Measurements from ENCODE around the gene CPPED1.
"Not testable (repeated sequence)": the region's sequence is repeated elsewhere in the genome, so short reads cannot be mapped to it uniquely, and the experiment has no call there.

Gene CPPED1

DNA sequence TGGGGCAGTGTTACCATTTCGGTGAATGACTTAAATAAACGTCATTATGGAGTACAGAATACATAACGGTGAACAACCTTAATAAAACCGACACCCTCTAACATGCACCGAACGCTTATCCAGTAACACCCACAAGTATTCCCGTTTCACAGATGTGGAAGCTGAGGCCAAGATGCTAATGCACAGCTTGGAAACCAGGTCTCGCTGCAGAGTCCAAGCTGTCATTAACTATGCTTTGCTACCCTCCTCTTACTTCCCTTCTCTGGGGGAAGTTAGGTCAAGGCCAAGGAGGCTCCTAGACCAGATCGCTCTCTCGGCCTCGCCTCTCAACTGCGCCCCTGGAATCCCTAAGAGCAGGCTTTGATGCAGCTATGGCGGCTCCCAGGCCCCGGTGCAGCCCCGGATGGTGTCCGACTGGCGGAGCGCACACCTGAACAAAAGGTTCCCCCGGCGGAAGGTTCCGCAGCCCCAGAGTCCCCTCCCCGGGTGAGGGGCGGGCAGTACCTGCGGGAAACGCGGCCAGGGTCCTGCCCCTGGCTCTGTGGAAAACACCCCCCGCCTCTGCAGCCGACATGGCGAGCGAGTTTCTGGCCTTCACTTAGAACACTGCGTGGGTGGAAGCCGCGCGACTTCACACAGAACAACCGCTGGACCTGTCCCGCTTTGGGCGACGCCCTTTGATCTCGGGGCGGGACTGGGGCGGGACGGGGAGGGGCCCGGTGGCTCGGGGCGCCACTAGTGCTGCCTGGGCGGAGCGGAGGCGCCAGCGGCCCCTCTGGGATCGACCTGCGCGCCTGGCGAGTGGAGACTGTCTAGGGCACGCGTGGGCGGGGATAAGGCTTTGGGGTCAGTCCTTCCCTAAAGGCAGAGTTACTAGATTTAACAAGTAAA lies at the start of gene CPPED1:
TSS of gene CPPED1 (minus strand) at position 685 of the 891 bp plus-strand sequence. CDS start at position 574, 111 bp downstream.
- H3K36me3 Mint-ChIP-seq, result no peaks in the 10 kb centered on the region
- peak within 1 kb of the TSS; percentile 88 for H3K27ac Mint-ChIP-seq
- peak; percentile 96 to 98 for DNase-seq (ENCODE audit: low spot score in 2 of 2)
- H3K9me3 Mint-ChIP-seq, result no peaks in the 10 kb centered on the region
- peak; percentile 94 for ATAC-seq
- peak within 1 kb of the TSS; percentile 86 for H3K4me3 Mint-ChIP-seq
- H3K4me1 Mint-ChIP-seq, result peaks cover 36% of the 10 kb centered on the region

DNA sequence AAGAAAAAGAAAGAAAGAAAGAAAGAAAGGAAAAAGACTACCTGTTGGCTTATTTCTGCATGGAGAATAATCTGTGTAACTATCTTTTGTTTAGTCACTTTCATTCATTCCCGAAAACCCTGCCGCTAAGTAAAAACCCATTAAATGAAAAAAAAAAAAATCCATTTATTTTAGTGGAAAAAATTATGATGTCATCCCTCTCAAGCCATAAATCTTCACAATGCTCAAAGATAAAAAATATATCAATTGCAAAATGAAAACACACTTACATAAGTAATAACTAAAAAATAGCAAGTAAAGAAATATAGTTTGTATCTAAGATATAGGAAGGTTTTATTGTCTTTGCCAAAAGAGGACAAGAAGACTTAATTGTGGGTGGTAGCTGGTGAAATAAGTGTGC lies 46.5 kb upstream of the CPPED1 start:
- ATAC-seq (no peak), DNase-seq (ENCODE audit: low spot score in 2 of 2) (no peak)
- no peaks in the 10 kb centered on the region for H3K36me3 Mint-ChIP-seq
- no peaks in the 10 kb centered on the region for H3K4me1 Mint-ChIP-seq
- H3K4me3 Mint-ChIP-seq, result no peak overlapping the region
- no peaks in the 10 kb centered on the region for H3K9me3 Mint-ChIP-seq
- H3K27ac Mint-ChIP-seq, result no peak overlapping the region

DNA sequence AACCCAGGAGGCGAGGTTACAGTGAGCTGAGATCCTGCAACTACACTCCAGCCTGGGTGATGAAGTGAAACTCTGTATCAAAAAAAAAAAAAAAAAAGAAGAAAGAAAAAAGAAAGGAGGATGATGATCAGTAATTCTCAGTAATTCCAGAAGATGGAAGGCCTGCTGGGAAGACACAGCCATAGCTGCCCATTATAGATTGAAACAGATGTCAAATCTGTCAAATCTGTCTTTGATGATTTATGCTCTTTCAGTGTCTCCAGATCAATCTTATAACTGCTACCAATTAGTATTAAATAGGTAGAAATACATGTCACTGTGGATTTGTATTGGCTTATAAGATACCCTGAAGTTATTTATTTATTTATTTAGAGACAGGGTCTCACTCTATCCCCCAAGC lies 42.9 kb upstream of the CPPED1 start:
- ATAC-seq (no peak), DNase-seq (ENCODE audit: low spot score in 2 of 2) (no peak)
- Mint-ChIP-seq H3K4me1 (no peaks in the 10 kb centered on the region), H3K9me3 (no peaks in the 10 kb centered on the region), H3K36me3 (no peaks in the 10 kb centered on the region), H3K4me3 (no peak overlapping the region), H3K27ac (no peak overlapping the region)

GRCh38 chr16:12845282-12845681 lies 41.6 kb upstream of the CPPED1 start:
- Mint-ChIP-seq H3K4me3 (no peak overlapping the region), H3K4me1 (no peaks in the 10 kb centered on the region), H3K36me3 (no peaks in the 10 kb centered on the region), H3K9me3 (no peaks in the 10 kb centered on the region), H3K27ac (no peak overlapping the region)
- DNase-seq (ENCODE audit: low spot score in 2 of 2) (no peak), ATAC-seq (no peak)

DNA sequence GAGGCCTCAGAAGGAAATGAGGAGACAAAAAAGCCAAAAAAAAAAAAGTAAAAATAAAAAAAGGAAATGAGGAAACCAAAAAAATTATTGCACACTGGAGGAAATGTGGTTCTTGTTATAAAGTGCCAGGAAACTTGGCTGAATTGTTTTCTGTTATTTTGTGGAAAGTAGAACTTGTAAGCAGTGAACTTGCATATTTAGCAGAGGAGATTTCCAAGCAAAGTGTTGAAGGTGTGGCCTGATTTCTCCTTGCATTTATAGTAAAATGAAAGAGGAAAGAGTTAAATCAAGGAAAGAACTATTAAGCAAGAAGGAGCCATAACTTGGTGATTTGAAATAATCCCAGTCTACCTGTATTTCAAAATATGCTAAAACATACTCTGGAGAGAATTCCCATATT lies 34.1 kb upstream of the CPPED1 start:
- H3K27ac Mint-ChIP-seq, result no peak overlapping the region

GRCh38 chr16:12837291-12837690 lies 33.6 kb upstream of the CPPED1 start:
- ATAC-seq (no peak), DNase-seq (ENCODE audit: low spot score in 2 of 2) (no peak)
- Mint-ChIP-seq H3K36me3 (no peaks in the 10 kb centered on the region), H3K4me1 (no peaks in the 10 kb centered on the region), H3K9me3 (no peaks in the 10 kb centered on the region), H3K4me3 (no peak overlapping the region), H3K27ac (no peak overlapping the region)

More for the DNA sequence above, 34.1 kb upstream of the CPPED1 start:
- H3K36me3 Mint-ChIP-seq, result no peaks in the 10 kb centered on the region
- no peak overlapping the region for H3K4me3 Mint-ChIP-seq
- no peak for ATAC-seq
- H3K4me1 Mint-ChIP-seq, result no peaks in the 10 kb centered on the region
- no peaks in the 10 kb centered on the region for H3K9me3 Mint-ChIP-seq
- DNase-seq (ENCODE audit: low spot score in 2 of 2), result no peak

DNA sequence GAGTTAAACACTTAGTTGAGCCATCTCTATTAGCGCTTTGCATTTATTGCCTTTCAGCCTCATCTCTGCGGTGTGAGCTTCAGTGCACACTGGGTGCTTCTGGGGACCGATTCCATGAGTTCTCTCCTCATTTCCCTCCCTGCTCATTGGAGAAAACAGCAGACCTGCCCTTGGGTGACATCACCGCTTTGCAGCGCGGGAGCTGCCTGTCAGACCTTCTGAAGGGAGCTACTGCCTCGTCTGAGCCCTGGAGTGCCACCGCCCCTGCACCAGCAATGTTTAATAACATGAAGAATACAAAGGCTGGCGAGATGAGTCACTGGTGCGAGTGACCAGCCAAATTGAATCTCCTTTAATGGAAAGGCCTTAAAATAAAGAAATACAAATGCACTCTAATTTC lies 30.2 kb upstream of the CPPED1 start:
- Mint-ChIP-seq H3K36me3 (no peaks in the 10 kb centered on the region), H3K4me1 (no peaks in the 10 kb centered on the region), H3K9me3 (no peaks in the 10 kb centered on the region), H3K4me3 (no peak overlapping the region), H3K27ac (no peak overlapping the region)
- DNase-seq (ENCODE audit: low spot score in 2 of 2), result no peak
- no peak for ATAC-seq

DNA sequence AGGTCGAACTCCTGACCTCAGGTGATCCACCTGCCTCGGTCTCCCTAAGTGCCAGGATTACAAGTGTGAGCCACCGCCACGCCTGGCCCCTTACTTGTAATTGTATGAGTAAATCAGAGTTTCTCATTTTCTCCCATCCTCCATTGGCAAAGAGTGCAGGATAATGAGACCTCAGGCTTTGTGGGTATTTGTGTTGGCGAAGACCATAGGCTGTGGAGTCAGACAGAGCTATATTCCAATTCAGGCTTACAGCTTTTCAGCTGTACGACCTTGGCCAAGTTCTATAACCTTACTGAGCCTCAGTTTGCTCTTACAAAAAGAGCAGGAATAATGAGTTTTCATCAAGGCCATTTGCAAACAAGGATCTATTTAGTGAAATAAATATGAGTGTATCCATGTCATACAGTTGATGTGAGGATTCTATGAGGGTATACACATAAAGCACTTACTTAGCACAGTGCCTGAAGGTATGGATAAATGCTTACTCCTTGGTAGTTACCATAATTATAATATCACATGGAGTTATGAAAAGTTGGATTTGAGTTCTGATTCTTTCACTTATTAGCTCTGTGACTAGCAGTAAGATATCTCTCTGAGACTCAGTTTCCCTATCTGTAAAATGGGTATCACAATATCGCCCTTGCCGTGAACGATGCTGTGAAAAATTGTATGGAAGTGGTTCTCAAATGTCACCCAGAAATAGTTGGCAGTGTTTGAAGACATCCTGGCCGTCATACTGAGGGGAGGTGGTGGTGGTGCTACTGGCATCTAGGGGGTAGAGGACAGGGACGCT lies 25.6 kb upstream of the CPPED1 start:
- no peak for DNase-seq (ENCODE audit: low spot score in 2 of 2)
- peaks cover 8% of the 10 kb centered on the region for H3K4me1 Mint-ChIP-seq
- H3K9me3 Mint-ChIP-seq, result no peaks in the 10 kb centered on the region
- no peak for ATAC-seq
- H3K27ac Mint-ChIP-seq, result no peak overlapping the region
- H3K4me3 Mint-ChIP-seq, result no peak overlapping the region
- H3K36me3 Mint-ChIP-seq, result no peaks in the 10 kb centered on the region

GRCh38 chr16:12828206-12828605 lies 24.5 kb upstream of the CPPED1 start:
- Mint-ChIP-seq H3K4me1 (peaks cover 8% of the 10 kb centered on the region), H3K27ac (no peak overlapping the region), H3K36me3 (no peaks in the 10 kb centered on the region), H3K4me3 (no peak overlapping the region), H3K9me3 (no peaks in the 10 kb centered on the region)
- ATAC-seq, result no peak
- no peak for DNase-seq (ENCODE audit: low spot score in 2 of 2)

GRCh38 chr16:12826559-12826958 lies 22.9 kb upstream of the CPPED1 start:
- Mint-ChIP-seq H3K9me3 (no peaks in the 10 kb centered on the region), H3K4me3 (no peak overlapping the region), H3K36me3 (no peaks in the 10 kb centered on the region), H3K27ac (no peak overlapping the region), H3K4me1 (peaks cover 8% of the 10 kb centered on the region)
- DNase-seq (ENCODE audit: low spot score in 2 of 2) (no peak), ATAC-seq (peak; percentile 65)

- Mint-ChIP-seq H3K9me3 (peaks cover 2% of the 10 kb centered on the region), H3K36me3 (no peaks in the 10 kb centered on the region), H3K4me3 (no peak overlapping the region), H3K4me1 (peaks cover 10% of the 10 kb centered on the region), H3K27ac (no peak overlapping the region)
- ATAC-seq, result peak; percentile 72
- peak; percentile 71 to 90 for DNase-seq (ENCODE audit: low spot score in 2 of 2)
These were observed 15.7 kb upstream of the CPPED1 start for GRCh38 chr16:12819126-12820117.

DNA sequence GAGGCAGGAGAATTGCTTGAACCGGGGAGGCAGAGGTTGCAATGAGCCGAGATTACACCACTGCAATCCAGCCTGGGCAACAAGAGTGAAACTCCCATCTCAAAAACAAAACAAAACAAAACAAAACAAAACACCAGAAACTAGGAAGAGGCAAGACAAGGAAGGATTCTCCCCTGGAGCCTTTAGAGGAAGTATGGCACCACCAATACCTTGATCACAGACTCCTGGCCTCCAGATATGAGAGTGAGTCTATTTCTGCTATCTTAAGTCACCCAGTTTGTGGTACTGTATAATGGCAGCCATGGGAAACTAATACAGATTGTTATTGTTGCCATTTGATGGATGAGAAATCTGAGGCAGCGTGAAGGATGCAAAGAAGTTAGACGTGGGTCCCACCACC lies 14.6 kb upstream of the CPPED1 start:
- ATAC-seq (no peak), DNase-seq (ENCODE audit: low spot score in 2 of 2) (no peak)
- Mint-ChIP-seq H3K27ac (no peak overlapping the region), H3K4me1 (peaks cover 10% of the 10 kb centered on the region), H3K9me3 (peaks cover 2% of the 10 kb centered on the region), H3K4me3 (no peak overlapping the region), H3K36me3 (no peaks in the 10 kb centered on the region)

- not testable (repeated sequence) for ATAC-seq; H3K36me3 Mint-ChIP-seq; H3K4me3 Mint-ChIP-seq; DNase-seq (ENCODE audit: low spot score in 2 of 2); H3K27ac Mint-ChIP-seq; H3K9me3 Mint-ChIP-seq
- H3K4me1 Mint-ChIP-seq, result peaks cover 10% of the 10 kb centered on the region
These were observed 13.1 kb upstream of the CPPED1 start for GRCh38 chr16:12816791-12817214.

DNA sequence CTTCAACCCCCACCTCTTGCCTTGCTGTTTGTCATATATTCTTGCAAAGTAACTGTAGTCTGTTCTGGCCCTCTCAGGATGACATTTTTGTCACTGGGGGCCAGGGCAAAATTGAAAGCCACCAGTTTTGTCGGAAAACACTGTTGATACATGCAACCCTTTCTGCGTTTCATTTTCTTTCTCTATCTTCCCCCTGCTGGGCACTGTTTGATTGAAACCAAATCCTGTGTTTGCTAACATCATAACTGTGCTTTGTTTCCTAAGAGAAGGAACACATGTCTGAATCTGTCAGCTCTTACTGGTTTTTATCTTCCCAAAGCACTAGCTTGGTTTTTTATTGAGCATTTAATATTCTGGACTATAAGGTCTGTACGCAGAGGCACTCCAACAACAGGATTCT lies 11.7 kb upstream of the CPPED1 start:
- H3K36me3 Mint-ChIP-seq, result no peaks in the 10 kb centered on the region
- H3K27ac Mint-ChIP-seq, result no peak overlapping the region
- ATAC-seq (no peak), DNase-seq (ENCODE audit: low spot score in 2 of 2) (no peak)
- peaks cover 10% of the 10 kb centered on the region for H3K4me1 Mint-ChIP-seq
- peaks cover 2% of the 10 kb centered on the region for H3K9me3 Mint-ChIP-seq
- H3K4me3 Mint-ChIP-seq, result no peak overlapping the region

GRCh38 chr16:12813734-12814133 lies 10.0 kb upstream of the CPPED1 start:
- not testable (repeated sequence) for H3K27ac Mint-ChIP-seq; H3K9me3 Mint-ChIP-seq; ATAC-seq; DNase-seq (ENCODE audit: low spot score in 2 of 2); H3K36me3 Mint-ChIP-seq; H3K4me3 Mint-ChIP-seq; H3K4me1 Mint-ChIP-seq
